ENCODE measurements around the gene SYT14.

DNA sequence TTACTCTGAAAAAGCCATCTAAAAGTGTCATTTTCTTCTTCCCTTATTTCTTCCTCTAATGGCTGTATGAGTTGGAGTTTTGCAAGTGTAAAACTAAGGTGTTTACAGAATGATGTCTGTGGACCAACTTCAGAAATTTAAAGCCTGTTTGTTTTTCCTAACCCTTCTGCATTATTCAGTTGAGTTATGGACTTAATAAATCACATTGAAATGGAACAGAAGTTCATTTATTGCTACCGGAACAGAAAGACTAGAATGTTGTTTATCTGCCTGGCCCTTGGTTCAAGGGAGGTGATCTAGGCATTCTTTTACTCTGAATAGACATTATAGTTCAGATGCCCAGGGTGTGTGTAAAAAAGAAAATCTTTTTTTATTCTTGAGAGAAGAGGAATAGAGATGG is 24.8 kb downstream of the SYT14 start:
- TF ChIP-seq PATZ1 (CRISPR knock-in tag; IDR thresholded peaks at IDR 0.05; ENCODE audit: borderline replicate concordance) (no peak), ZNF70 (CRISPR knock-in tag; IDR thresholded peaks at IDR 0.05) (no peak), PPARA (CRISPR knock-in tag; IDR thresholded peaks at IDR 0.05; ENCODE audit: borderline replicate concordance) (no peak), ZFP3 (CRISPR knock-in tag; IDR thresholded peaks at IDR 0.05) (no peak), ZNF565 (CRISPR knock-in tag; conservative IDR thresholded peaks at IDR 0.05; ENCODE audit: low read depth) (no peak), ZFP30 (CRISPR knock-in tag; IDR thresholded peaks at IDR 0.05) (no peak), ZC3H10 (CRISPR knock-in tag; IDR thresholded peaks at IDR 0.05) (no peak)

Measured in SK-N-SH treated with all-trans-retinoic acid at 6 μM for 48 hours (cell line).